ENCODE data around the gene TTC23. TPM values are rescaled to one million over a fixed set of nuclear protein-coding genes. Genes with fewer than 3 reads are reported as not detected.

TTC23 gene
- polyA plus RNA-seq, 1 donor (not counting 4 experiments of a cell fraction or from before 2014, with no cell fraction given) = 6.7 TPM

DNA sequence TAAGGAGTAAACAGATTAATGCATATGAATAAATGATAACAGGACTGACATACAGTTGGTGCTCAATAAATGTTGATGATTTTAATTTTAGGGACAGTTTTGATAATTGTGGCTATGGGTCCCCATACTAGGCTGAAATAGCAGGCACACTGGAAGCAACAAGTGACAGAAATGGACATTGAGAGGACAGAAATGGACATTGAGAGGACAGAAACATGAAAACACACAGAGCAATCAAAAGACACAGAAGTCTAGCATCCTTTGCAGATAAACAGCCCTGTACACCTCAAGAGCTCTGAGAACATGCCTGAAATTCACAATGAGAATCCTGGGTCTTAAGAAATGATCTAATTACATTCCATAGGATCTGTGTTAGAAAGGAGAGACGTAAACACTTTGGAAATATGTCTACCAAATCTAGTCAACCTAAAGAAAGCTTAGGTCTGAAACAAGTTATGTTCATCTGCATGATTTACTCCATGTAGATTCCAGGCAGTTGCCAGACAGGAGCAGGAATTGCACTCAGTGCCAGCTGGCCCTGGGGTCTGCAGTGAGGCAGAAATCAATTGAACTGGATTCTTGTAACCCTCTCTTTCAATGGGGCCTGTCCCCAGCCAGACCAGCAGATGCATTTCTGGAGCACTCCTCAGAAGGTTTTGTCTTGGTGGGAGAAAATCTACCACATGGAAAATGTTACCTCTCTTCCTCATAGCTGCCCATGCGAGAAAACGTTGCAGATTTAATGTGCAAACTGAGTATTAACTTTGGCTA, 84.2 kb downstream of the TTC23 start:
- H3K9me1 ChIP-seq (ENCODE audit: control insufficient read depth, extremely low read depth, insufficient read depth, low read length) = no peaks in the 10 kb centered on the region
- FAIRE-seq (no peak), DNase-seq (ENCODE audit: low read depth, low spot score) (no peak)
- no peaks in the 10 kb centered on the region for H4K20me1 ChIP-seq (ENCODE audit: control insufficient read depth, extremely low read depth, insufficient read depth, low read length)
- no peak overlapping the region for H3K4me3 ChIP-seq (ENCODE audit: control insufficient read depth in 2 of 3, extremely low read depth in 1 of 3, insufficient read depth in 2 of 3, low read depth in 1 of 3, low read length in 3 of 3)
- H3K9me3 ChIP-seq (ENCODE audit: control insufficient read depth, low read depth, low read length) = no peaks in the 10 kb centered on the region
- H3K27ac ChIP-seq (ENCODE audit: control insufficient read depth, insufficient read depth, low read length) = no peak overlapping the region
- TF ChIP-seq CTCF (optimal IDR thresholded peaks at IDR 0.05 in 1 of 3, IDR thresholded peaks at IDR 0.05 in 1 of 3, conservative IDR thresholded peaks at IDR 0.05 in 1 of 3; ENCODE audit: extremely low read depth in 1 of 3, insufficient read depth in 2 of 3, low read length in 3 of 3) = no peak
- TF ChIP-seq EZH2 (IDR thresholded peaks at IDR 0.05; ENCODE audit: low read length) = no peak
- no peak overlapping the region for H2AFZ ChIP-seq (ENCODE audit: control insufficient read depth, low read length)
- dilution Hi-C loops (cut with MboI; ENCODE audit: extremely low pct_ligation_motif_present, low sequenced_read_pairs) = no loop called here
- no peaks in the 10 kb centered on the region for H3K4me1 ChIP-seq (ENCODE audit: control insufficient read depth, extremely low read depth, insufficient read depth, low read length)
- H3K79me2 ChIP-seq (ENCODE audit: control insufficient read depth, insufficient read depth, low read length) = no peaks in the 10 kb centered on the region
- H3K27me3 ChIP-seq (ENCODE audit: control insufficient read depth, extremely low read depth, insufficient read depth, low read length) = no peaks in the 10 kb centered on the region
- H3K9ac ChIP-seq (ENCODE audit: control insufficient read depth, extremely low read depth, insufficient read depth, low read length) = no peak overlapping the region
- no peak overlapping the region for H3K4me2 ChIP-seq (ENCODE audit: control insufficient read depth, extremely low read depth, insufficient read depth, low read depth, low read length)
- H3K36me3 ChIP-seq (ENCODE audit: control insufficient read depth in 2 of 2, extremely low read depth in 1 of 2, insufficient read depth in 2 of 2, low read length in 2 of 2) = peaks cover 3 to 6% of the 10 kb centered on the region in 2 experiments

DNA sequence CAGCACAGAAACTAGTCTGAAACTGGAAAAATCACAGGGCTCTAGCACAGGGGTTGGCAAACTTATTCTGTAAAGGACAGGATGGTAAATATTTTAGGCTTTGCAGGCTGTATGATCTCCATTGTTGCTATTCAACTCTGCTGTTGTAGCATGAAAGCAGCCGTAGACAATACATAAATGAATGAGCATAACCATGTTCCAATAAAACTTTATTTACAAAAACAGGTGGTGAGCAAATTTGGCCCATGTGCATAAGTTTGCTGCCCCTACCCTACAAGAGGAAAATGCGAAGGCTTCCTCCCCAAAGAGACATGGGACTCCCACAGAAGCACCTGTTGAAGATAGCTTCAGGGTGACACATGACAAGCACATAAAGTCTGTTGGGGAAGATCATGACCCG, 85.3 kb downstream of the TTC23 start:
- Histone ChIP-seq H3K27ac (ENCODE audit: control insufficient read depth, insufficient read depth, low read length) (no peak overlapping the region), H4K20me1 (ENCODE audit: control insufficient read depth, extremely low read depth, insufficient read depth, low read length) (no peaks in the 10 kb centered on the region), H3K79me2 (ENCODE audit: control insufficient read depth, insufficient read depth, low read length) (no peaks in the 10 kb centered on the region), H3K4me3 (ENCODE audit: control insufficient read depth in 2 of 3, extremely low read depth in 1 of 3, insufficient read depth in 2 of 3, low read depth in 1 of 3, low read length in 3 of 3) (no peak overlapping the region), H3K4me1 (ENCODE audit: control insufficient read depth, extremely low read depth, insufficient read depth, low read length) (no peaks in the 10 kb centered on the region), H3K27me3 (ENCODE audit: control insufficient read depth, extremely low read depth, insufficient read depth, low read length) (no peaks in the 10 kb centered on the region), H2AFZ (ENCODE audit: control insufficient read depth, low read length) (no peak overlapping the region), H3K9me1 (ENCODE audit: control insufficient read depth, extremely low read depth, insufficient read depth, low read length) (no peaks in the 10 kb centered on the region), H3K36me3 (ENCODE audit: control insufficient read depth in 2 of 2, extremely low read depth in 1 of 2, insufficient read depth in 2 of 2, low read length in 2 of 2) (peaks cover 3 to 8% of the 10 kb centered on the region in 2 experiments), H3K9ac (ENCODE audit: control insufficient read depth, extremely low read depth, insufficient read depth, low read length) (no peak overlapping the region), H3K9me3 (ENCODE audit: control insufficient read depth, low read depth, low read length) (no peaks in the 10 kb centered on the region), H3K4me2 (ENCODE audit: control insufficient read depth, extremely low read depth, insufficient read depth, low read depth, low read length) (no peak overlapping the region)
- DNase-seq (ENCODE audit: low read depth, low spot score) (no peak), FAIRE-seq (no peak)
- no peak for TF ChIP-seq CTCF (optimal IDR thresholded peaks at IDR 0.05 in 1 of 3, IDR thresholded peaks at IDR 0.05 in 1 of 3, conservative IDR thresholded peaks at IDR 0.05 in 1 of 3; ENCODE audit: extremely low read depth in 1 of 3, insufficient read depth in 2 of 3, low read length in 3 of 3)
- TF ChIP-seq EZH2 (IDR thresholded peaks at IDR 0.05; ENCODE audit: low read length) = no peak
- dilution Hi-C loops (cut with MboI; ENCODE audit: extremely low pct_ligation_motif_present, low sequenced_read_pairs) = no loop called here
